Measurements from ENCODE around the gene TMEM272.

DNA sequence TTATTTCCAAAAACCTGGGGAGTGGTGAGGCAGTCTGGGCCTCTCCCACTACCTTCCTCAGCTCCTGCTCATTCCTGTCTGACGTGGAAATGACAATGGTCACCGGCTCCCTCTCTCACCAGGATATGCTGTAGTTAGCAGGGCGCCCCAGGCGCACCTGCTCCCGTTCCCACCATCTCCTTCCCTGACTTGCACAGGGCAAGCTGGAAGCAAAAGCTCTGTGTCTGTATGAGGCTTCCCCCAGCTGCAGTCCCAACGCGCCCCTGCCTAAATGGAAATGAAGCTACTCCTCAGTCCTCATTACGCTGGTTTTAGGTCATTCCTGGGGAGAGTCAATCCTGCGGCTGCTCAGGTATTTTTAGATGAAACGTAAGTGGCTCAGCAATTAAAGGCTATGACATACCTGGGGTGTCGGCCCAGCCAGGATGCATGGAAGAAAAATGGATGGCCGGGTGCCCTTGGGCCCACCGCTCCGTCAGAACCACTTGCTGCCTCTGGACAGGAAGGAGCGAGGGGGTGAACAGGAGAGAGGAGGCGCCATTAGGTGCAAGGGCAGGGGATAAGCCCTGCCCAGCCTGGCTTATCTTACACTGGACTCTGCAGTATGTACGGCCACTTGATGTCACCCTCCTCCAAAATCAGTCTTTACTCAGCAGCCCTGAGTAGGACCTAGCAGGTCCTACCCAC, 73.4 kb downstream of the TMEM272 start:
- TF ChIP-seq EZH2 (IDR thresholded peaks at IDR 0.05; ENCODE audit: insufficient read depth, poor library complexity, severe bottlenecking) (no peak), EZH2phosphoT487 (IDR thresholded peaks at IDR 0.05; ENCODE audit: insufficient read depth, low read depth) (no peak)
